Subcutaneous adipose tissue (tissue), 4 donors: ENCODE data around the gene PCBP4. TPM values are rescaled to one million over a fixed set of nuclear protein-coding genes. Genes with fewer than 3 reads are reported as not detected.

ENCODE experiments used
- total RNA-seq, 4 donors: library from RNA; depleted of rRNA; stranded (reverse); fragments of >200 nt; gene quantifications; one replicate each; pipeline ENCODE4 v1.1.0, GENCODE V29; 2016
- TF ChIP-seq, protein P1 (sequence below): fragments of 450-650 bp; IDR thresholded peaks from one replicate; pipeline ENCODE4 v1.5.1; 2016; ENCODE audit warnings: low read depth, mild to moderate bottlenecking, control low read depth, antibody characterized with exemption, moderate library complexity

The PCBP4 gene
- total RNA-seq, 4 donors from 2014 or later = 10.8 to 39.9 (median 19.0) TPM

GRCh38 chr3:51974963-51975851 lies 8.0 kb upstream of the PCBP4 start, which contains the start of gene ABHD14A:
ABHD14A (plus strand) TSS chr3:51975064; CDS start chr3:51975136, 72 bp downstream.
- TF ChIP-seq, protein P1, sequence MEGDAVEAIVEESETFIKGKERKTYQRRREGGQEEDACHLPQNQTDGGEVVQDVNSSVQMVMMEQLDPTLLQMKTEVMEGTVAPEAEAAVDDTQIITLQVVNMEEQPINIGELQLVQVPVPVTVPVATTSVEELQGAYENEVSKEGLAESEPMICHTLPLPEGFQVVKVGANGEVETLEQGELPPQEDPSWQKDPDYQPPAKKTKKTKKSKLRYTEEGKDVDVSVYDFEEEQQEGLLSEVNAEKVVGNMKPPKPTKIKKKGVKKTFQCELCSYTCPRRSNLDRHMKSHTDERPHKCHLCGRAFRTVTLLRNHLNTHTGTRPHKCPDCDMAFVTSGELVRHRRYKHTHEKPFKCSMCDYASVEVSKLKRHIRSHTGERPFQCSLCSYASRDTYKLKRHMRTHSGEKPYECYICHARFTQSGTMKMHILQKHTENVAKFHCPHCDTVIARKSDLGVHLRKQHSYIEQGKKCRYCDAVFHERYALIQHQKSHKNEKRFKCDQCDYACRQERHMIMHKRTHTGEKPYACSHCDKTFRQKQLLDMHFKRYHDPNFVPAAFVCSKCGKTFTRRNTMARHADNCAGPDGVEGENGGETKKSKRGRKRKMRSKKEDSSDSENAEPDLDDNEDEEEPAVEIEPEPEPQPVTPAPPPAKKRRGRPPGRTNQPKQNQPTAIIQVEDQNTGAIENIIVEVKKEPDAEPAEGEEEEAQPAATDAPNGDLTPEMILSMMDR = no peak

DNA sequence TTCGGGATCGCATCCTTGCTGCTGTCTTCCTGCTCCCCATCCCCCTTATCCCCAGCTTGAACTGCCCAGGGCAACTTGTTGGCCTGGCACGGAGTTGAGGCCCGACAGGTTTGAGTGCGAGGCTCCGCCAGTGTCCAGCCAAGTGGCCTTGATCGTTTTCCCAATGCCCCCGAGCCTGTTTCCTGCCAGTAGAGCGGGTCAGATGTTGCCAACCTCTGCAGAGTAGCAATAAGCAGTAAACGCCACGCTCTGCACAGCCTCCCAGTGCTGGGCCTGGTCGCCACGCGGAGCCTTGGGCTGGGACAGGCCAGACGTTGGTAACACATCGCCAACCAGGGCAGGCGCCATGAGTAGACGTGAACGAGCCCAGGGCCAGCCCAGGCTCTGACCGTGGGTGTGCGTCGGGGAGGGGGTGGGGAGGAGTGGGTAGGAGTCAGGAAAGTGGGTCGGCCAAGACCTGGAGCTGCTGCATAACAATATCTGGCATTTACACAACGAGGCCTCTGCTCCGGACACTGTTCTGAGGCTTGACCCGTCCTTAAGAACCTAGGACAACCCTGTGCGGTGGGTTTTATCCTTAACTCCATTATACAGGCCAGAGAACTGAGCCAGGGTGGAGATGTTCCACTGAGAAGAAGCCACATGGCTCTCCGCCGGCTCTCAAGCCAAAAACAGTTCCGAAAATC lies 7.2 kb upstream of the PCBP4 start:
- TF ChIP-seq, protein P1 = no peak

- TF ChIP-seq, protein P1 = no peak
These were observed 4.1 kb upstream of the PCBP4 start for GRCh38 chr3:51971350-51971749.

DNA sequence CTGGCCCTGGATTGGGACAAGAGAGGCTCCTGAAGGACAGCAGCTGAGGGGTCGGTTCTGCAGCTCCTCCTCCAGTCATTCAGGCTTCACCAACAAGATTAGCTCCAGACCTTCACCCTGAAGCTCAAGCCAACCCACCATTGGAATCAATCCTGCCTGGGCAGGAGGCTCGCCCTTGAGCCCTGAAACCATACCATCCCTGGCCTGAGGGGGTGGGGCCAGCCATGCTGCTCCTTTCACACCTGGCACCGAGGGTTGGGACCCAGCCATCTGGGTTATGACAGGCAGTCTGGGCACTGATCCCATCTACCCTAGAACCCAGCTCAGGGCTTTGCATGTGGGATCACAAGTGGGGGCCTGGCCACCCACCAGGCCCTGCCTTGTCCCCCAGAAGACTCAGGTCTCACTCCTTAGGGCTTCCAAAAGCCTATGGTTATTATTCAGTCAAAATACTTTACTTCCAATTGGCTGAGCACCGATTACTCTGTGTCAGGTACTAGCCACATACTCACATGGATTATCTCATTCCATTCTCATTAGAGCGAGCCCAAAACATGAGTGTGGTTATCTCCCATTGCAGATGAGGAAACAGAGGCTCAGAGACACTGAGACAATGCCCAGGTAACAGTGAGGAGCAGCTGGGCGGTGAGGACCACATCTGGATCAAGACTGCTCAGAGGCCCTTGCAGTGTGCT lies 3.5 kb upstream of the PCBP4 start:
- TF ChIP-seq, protein P1 = no peak

DNA sequence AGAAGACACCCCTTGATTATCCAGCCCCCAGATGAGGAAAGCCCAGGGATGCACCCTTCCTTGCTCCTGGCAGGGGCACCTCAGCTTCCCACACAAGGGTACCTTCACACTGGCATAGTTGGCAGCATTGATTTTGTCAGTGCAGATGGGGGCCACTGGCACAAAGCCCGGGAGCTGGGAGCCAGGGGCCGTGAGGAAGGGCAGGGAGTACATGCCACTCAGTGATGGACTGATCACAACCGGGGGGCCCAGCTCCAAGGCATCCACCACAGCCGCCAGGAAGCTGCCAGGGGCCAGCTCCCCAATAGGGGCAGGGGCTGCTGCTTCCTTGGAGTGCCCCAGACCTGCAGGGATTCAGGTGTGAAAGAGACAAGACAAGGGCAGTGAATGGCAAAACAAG lies 2.6 kb upstream of the PCBP4 start:
- TF ChIP-seq, protein P1 = no peak

DNA sequence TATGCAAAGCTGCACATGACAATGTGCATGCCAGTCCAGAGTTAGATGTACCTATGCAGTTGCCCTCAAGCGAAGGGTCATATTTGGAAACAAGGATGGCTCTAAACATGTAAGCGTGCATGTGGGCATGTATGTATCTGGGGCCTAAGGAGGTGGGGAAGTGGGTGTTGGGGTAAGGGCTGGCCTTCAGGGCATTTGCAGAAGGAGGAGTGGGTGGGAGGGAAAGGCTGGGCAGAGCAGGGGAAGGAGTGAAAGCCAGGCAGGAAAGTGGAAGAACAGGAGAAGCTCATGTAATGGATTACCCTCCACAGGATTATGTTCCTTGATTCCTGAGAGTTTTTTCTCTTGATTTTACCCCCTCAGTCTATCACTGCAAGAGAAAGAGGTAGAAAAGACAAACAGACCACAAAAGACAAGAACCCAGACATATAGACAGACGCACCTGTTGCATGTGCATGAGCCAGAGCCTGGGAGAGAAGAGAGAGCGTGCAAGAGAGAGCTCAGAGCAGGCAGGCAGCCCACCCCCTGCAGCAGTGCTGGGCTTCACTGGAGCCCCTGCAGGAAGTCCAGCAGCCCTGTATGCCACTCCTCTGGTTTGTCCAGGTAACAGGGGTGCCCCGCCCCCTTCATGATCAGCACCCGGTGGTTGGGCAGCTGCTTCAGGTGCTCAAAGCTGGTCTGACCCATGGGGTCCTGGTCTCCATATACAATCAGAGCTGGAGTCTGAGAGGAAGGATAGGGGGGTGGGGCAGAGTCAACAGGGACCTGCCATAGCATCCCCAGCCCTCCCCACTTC lies 1.8 kb upstream of the PCBP4 start:
- TF ChIP-seq, protein P1 = no peak
